ENCODE data around the gene CPLX3.

CPLX3 gene

DNA sequence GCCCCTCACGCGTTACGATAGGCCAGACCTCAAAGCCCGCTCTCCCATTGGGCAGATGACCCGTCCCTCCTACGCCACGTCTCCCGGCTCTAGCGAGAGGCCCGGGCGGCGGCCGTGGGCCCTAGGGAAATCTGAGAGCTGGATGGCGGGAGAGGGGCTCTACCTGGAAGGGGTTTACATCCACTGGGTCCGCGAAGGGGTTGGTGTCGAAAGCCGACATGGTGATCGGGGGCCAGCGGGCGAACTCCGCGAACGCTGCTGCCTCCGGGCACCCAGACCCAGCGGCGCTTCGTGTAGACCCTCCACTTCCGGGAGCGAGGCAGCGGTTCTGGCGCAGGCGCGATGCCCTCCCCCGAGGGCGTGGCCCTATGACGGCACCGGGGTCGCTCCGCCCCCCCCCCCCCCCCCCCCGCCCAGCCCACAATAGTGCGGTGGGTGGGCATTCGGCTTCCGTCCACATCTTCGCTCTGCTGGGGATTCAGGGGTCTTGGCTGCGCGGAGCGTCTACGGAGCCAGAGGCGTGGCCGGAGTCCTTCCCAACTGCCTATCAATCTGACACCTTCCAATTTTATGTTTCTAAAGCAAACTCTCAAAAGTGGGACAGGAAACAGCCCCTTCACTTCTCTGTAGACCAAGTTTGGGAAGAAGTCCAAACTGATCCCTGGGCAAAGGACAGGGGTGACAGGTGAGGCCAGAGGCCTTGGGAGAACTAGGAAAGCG, 46.8 kb downstream of the CPLX3 start, which contains the start of gene SCAMP2:
Gene SCAMP2 (minus strand): TSS at position 330 of the 720 bp plus-strand sequence. CDS start 110 bp downstream, at position 220.
- peak; percentile 90 for DNase-seq (ENCODE audit: low spot score)

DNA sequence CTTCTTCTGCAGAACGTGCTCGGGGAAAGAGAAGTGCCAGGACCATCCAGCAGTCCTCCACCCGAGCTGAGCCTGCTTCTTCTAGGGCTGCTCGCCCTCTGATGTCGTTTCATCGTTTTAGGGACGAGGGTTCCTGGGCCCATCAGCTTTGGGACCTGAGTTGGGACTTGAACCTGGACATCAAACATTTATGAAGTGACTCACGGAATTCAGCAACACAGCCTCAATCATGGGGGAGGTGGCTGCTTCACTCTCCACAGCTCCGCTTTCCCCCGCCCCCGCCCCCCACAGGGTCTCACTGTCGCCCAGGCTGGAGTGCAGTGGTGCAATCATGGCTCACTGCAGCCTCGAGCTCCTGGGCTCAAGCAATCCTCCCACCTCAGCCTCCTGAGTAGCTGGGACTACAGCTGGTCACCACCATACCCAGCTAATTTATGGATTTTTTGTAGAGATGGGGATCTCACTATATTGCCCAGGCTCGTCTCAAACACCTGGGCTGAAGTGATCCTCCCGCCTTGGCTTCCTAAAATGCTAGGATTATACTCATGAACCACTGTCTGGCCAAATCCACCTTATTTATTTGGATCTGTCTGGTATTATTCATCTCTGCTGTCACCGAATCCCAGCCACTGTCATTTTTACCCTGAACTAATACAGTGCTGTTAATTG, 47.5 kb downstream of the CPLX3 start:
- DNase-seq (ENCODE audit: low spot score): no peak

DNA sequence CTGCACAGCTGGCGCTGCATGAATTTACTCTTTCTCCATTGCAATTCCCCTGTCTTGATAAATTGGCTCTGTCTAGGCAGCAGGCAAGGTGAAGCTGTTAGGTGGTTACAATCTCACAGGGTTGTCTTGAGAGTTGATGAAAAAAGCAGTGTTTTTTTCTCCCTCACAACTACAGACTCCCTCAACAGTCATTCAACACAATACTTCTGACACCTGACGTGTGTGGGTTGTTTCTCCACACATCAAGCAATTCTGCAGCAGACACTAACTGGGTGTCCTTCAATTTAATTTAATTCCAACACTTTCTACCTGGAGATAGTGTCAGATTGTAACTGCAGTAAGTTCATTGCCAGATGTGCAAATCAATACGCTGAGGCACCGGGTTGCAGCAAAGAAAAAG, 51.8 kb downstream of the CPLX3 start:
- no peak for DNase-seq (ENCODE audit: low spot score)
